Suprapubic skin (tissue), 4 donors: ENCODE results near the gene TRNP1. TPM values are rescaled to one million over a fixed set of nuclear protein-coding genes. Genes with fewer than 3 reads are reported as not detected.

ENCODE experiments used
- DNase-seq, 2 donors: peaks; one replicate each; pipeline ENCODE4 v3.0.0-alpha.2; 2019; ENCODE audit warnings: low spot score in 2 of 2
- H3K27ac ChIP-seq: fragments of 200-600 bp; sonication (generic); one replicate; pipeline ENCODE4 v1.5.1; 2019
- H3K27me3 ChIP-seq: fragments of 200-600 bp; sonication (generic); one replicate; pipeline ENCODE4 v1.5.1; 2019
- H3K36me3 ChIP-seq: fragments of 200-600 bp; sonication (generic); one replicate; pipeline ENCODE4 v1.5.1; 2019
- H3K4me1 ChIP-seq: fragments of 200-600 bp; sonication (generic); one replicate; pipeline ENCODE4 v1.5.1; 2019
- H3K4me3 ChIP-seq: fragments of 200-600 bp; sonication (generic); one replicate; pipeline ENCODE4 v1.5.1; 2019; ENCODE audit warnings: mild to moderate bottlenecking
- H3K9me3 ChIP-seq: fragments of 200-600 bp; sonication (generic); one replicate; pipeline ENCODE4 v1.5.1; 2019
- EP300 ChIP-seq: sonication (generic); formaldehyde crosslinking; IDR thresholded peaks from one replicate; pipeline ENCODE4 v1.6.1; 2017; ENCODE audit warnings: antibody characterized with exemption
- POLR2A ChIP-seq, 2 donors: fragments of 450-650 bp; IDR thresholded peaks; one replicate each; pipeline ENCODE4 v1.6.1; 2017; ENCODE audit warnings: antibody characterized with exemption in 2 of 2, mild to moderate bottlenecking in 2 of 2, moderate library complexity in 2 of 2
- POLR2AphosphoS5 ChIP-seq, 3 donors: sonication (generic); formaldehyde crosslinking; IDR thresholded peaks; one replicate each; pipeline ENCODE4 v1.6.1; 2017; ENCODE audit warnings: antibody characterized with exemption in 3 of 3
- WGBS: methylation state at CpG from one replicate; pipeline ENCODE4 v1.1.5; 2018; 5-methylcytosine and 5-hydroxymethylcytosine counted together
- total RNA-seq, 4 donors: library from RNA; depleted of rRNA; stranded (reverse); fragments of >200 nt; gene quantifications; one replicate each; pipeline ENCODE4 v1.1.0, GENCODE V29; 2016
- TF ChIP-seq, protein P1 (sequence below), 2 donors: fragments of 200-600 bp in 1 of 2; fragments of 450-650 bp in 1 of 2; sonication (generic) in 1 of 2; IDR thresholded peaks; one replicate each; pipeline ENCODE4 v1.5.1; 2016 to 2019; ENCODE audit warnings: antibody characterized with exemption in 2 of 2, mild to moderate bottlenecking in 1 of 2, moderate library complexity in 1 of 2

TRNP1 gene
- total RNA-seq, 4 donors from 2014 or later = 7.9 to 41.7 (median 28.4) TPM

DNA sequence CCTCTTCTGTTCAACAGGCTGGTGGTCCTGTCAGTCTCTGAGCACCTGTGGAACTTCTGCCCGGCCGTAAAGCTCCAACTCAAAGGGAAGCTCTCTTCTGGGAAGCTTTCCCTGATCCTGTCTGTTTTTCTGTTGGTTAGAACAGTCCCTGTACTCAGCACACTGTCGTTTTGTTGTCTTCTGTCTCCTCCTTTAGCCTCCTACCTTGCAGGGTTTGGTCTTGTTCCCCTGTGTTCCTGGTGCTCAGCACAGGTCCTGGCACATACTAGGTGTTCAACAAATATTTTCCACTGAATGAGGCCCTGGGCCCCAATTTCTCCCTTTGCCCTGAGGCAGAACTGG, 32.9 kb upstream of the TRNP1 start:
- no peak for DNase-seq
- peaks cover 29% of the 10 kb centered on the region for H3K4me1 ChIP-seq
- peak overlapping the region; percentile 81 for H3K4me3 ChIP-seq
- H3K36me3 ChIP-seq = no peaks in the 10 kb centered on the region
- 10% methylated on average over 3 of the region's 3 CpGs for WGBS
- peaks cover 45% of the 10 kb centered on the region for H3K27me3 ChIP-seq
- TF ChIP-seq POLR2AphosphoS5 (IDR thresholded peaks at IDR 0.05) (no peak), EP300 (no peak), POLR2A (IDR thresholded peaks at IDR 0.05) (no peak)
- TF ChIP-seq, protein P1, sequence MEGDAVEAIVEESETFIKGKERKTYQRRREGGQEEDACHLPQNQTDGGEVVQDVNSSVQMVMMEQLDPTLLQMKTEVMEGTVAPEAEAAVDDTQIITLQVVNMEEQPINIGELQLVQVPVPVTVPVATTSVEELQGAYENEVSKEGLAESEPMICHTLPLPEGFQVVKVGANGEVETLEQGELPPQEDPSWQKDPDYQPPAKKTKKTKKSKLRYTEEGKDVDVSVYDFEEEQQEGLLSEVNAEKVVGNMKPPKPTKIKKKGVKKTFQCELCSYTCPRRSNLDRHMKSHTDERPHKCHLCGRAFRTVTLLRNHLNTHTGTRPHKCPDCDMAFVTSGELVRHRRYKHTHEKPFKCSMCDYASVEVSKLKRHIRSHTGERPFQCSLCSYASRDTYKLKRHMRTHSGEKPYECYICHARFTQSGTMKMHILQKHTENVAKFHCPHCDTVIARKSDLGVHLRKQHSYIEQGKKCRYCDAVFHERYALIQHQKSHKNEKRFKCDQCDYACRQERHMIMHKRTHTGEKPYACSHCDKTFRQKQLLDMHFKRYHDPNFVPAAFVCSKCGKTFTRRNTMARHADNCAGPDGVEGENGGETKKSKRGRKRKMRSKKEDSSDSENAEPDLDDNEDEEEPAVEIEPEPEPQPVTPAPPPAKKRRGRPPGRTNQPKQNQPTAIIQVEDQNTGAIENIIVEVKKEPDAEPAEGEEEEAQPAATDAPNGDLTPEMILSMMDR (IDR thresholded peaks at IDR 0.05) = no peak
- peak overlapping the region; percentile 84 for H3K27ac ChIP-seq
- H3K9me3 ChIP-seq = no peaks in the 10 kb centered on the region

DNA sequence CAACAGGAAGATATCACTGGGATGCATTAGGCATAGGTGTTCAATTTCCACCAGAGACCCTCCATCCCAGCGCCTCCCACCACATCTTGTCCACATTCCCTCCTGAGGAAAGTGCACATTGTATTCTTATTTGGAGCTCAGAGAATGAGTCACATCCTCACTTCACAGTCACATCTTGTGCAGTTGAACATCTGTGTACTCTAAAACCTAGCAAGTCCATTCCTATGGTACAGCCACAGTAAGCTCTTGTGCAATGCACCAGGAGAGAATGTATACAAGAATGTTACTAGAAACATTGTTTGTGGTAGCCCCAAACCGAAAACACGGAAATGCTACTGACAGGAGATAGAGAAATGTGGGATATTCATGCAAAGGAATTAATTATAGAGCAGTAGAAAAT, 31.7 kb upstream of the TRNP1 start:
- no peak for DNase-seq
- TF ChIP-seq POLR2AphosphoS5 (IDR thresholded peaks at IDR 0.05) (no peak), EP300 (no peak), POLR2A (IDR thresholded peaks at IDR 0.05) (no peak)
- TF ChIP-seq, protein P1 (IDR thresholded peaks at IDR 0.05) = no peak
- H3K36me3 ChIP-seq = no peaks in the 10 kb centered on the region
- peaks cover 48% of the 10 kb centered on the region for H3K27me3 ChIP-seq
- H3K9me3 ChIP-seq = no peaks in the 10 kb centered on the region
- H3K4me1 ChIP-seq = peaks cover 29% of the 10 kb centered on the region
- no peak overlapping the region for H3K4me3 ChIP-seq
- 43% methylated on average over 3 of the region's 3 CpGs for WGBS
- H3K27ac ChIP-seq = no peak overlapping the region

DNA sequence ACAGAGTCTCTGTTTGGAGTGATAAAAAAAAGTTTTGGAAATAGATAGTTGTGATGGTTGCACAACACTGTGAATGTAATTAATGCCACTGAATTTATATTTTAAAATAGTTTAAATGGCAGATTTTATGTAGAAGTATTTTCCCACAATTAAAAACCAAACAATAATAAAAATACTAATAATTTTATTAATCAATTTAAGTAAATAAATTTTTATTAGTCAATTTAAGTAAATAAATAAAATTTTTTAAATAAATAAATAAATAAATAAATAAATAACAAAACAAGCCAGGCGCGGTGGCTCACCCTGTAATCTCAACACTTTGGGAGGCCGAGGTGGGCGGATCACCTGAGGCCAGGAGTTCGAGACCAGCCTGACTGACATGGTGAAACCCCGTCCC, 28.3 kb upstream of the TRNP1 start:
- Histone ChIP-seq H3K9me3 (no peaks in the 10 kb centered on the region), H3K27me3 (peaks cover 18% of the 10 kb centered on the region), H3K36me3 (no peaks in the 10 kb centered on the region), H3K4me3 (no peak overlapping the region), H3K27ac (no peak overlapping the region), H3K4me1 (peaks cover 19% of the 10 kb centered on the region)
- WGBS = 89% methylated on average over 6 of the region's 6 CpGs
- TF ChIP-seq POLR2AphosphoS5 (IDR thresholded peaks at IDR 0.05) = no peak
- no peak for TF ChIP-seq EP300
- TF ChIP-seq, protein P1 (IDR thresholded peaks at IDR 0.05) = no peak
- no peak for TF ChIP-seq POLR2A (IDR thresholded peaks at IDR 0.05)
- DNase-seq = no peak

DNA sequence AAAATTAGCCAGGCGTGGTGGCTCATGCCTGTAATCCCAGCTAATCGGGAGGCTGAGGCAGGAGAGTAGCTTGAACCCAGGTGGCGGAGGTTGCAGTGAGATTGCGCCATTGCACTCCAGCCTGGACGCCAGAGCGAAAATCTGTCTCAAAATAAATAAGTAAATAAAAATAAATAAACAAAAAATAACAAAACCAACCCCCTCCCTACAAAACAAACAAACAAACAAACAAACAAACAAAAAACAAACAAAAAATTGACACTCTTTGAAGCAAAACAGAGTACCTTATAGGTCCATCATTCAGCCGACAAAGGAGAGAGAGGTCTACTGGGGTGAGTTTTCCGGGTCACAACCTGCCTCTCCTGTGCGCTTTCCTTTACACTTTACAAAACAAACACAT, 27.9 kb upstream of the TRNP1 start:
- no peak for DNase-seq
- H3K9me3 ChIP-seq = no peaks in the 10 kb centered on the region
- H3K27me3 ChIP-seq = peaks cover 14% of the 10 kb centered on the region
- H3K27ac ChIP-seq = no peak overlapping the region
- WGBS = 93% methylated on average over 9 of the region's 9 CpGs
- H3K4me1 ChIP-seq = peaks cover 15% of the 10 kb centered on the region
- no peaks in the 10 kb centered on the region for H3K36me3 ChIP-seq
- H3K4me3 ChIP-seq = no peak overlapping the region
- no peak for TF ChIP-seq POLR2AphosphoS5 (IDR thresholded peaks at IDR 0.05)

DNA sequence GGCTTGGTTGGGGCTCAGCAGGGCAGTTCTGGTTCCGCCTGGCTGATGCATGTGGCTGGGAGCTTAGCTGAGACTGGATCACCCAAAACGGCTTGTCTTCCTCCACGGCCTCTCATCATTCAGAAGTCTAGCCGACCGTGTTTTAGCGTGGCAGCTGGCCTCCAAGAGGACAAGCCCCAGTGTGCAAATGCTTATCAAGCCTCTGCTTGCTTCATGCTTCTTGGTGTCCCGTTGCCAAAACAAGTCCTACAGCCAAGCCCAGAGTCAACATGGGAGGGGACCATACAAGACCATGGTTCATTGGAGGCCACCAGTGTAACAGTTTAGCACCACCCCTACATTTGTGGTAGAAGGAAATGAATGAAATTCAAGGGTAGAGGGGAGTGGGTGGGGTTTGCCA, 22.7 kb upstream of the TRNP1 start:
- Histone ChIP-seq H3K4me1 (peaks cover 9% of the 10 kb centered on the region), H3K9me3 (no peaks in the 10 kb centered on the region), H3K4me3 (no peak overlapping the region), H3K36me3 (no peaks in the 10 kb centered on the region), H3K27ac (no peak overlapping the region), H3K27me3 (peaks cover 7% of the 10 kb centered on the region)
- TF ChIP-seq POLR2AphosphoS5 (IDR thresholded peaks at IDR 0.05) (no peak), POLR2A (IDR thresholded peaks at IDR 0.05) (no peak), EP300 (no peak)
- TF ChIP-seq, protein P1 (IDR thresholded peaks at IDR 0.05) = no peak
- WGBS = 46% methylated on average over 5 of the region's 7 CpGs
- DNase-seq = no peak

DNA sequence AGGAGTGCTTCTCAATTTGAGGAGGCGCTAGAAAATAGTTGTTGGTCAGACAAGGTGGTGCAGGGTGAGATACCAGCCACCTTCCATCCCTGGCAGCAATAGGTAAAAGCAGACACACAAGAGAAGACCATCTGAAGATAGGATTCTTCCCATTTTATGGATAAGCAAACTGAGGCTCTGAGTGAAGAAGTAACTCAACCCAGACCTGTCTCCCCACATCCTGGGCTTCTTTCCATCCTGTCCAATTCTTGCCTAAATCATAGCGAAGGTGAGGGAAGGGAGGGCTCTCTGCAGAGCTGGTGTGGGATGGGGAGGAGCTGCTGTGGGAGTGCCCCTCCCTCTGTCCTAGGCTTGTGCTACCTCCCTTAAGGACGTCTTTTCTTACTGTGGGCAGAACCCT, 21.9 kb upstream of the TRNP1 start:
- Histone ChIP-seq H3K27ac (no peak overlapping the region), H3K4me1 (peaks cover 9% of the 10 kb centered on the region), H3K27me3 (peaks cover 4% of the 10 kb centered on the region), H3K36me3 (no peaks in the 10 kb centered on the region), H3K9me3 (no peaks in the 10 kb centered on the region), H3K4me3 (no peak overlapping the region)
- 55% methylated on average over 3 of the region's 3 CpGs for WGBS
- DNase-seq = no peak
- TF ChIP-seq POLR2A (IDR thresholded peaks at IDR 0.05) (no peak), EP300 (no peak), POLR2AphosphoS5 (IDR thresholded peaks at IDR 0.05) (no peak)
- TF ChIP-seq, protein P1 (IDR thresholded peaks at IDR 0.05) = no peak
